PC-9 (cell line): ENCODE results near the gene GRK7. TPM values are rescaled to one million over a fixed set of nuclear protein-coding genes. Genes with fewer than 3 reads are reported as not detected.

ENCODE experiments used
- BruUV-seq: library from RNA; stranded (reverse); fragments of 400-500 nt; replicated peaks from 2 replicates; lab custom pipeline; 2021; lab: Mats Ljungman, UMichigan
- CTCF ChIA-PET: fragments of 300-600 bp; sonication (Branson Sonifier 250); formaldehyde crosslinking; loops from one replicate; lab custom pipeline; 2022; ENCODE audit warnings: antibody characterized with exemption; lab: Charles Lee
- POLR2A ChIA-PET: fragments of 300-600 bp; sonication (Branson Sonifier 250); formaldehyde crosslinking; loops from one replicate; lab custom pipeline; 2022; ENCODE audit warnings: antibody characterized with exemption; ENCODE audit not compliant: unreplicated experiment; lab: Charles Lee
- DNase-seq, 2 experiments: peaks; one replicate each; pipeline versions ENCODE4 v3.0.0 to v3.0.0-alpha.2; 2015 to 2022; ENCODE audit warnings: mixed read lengths in 1 of 2
- H2AFZ ChIP-seq: fragments of 200-600 bp; sonication (generic); 2 replicates; pipeline ENCODE4 v1.8.1; 2017; ENCODE audit warnings: antibody characterized with exemption
- H3F3A ChIP-seq: fragments of 200-600 bp; sonication (generic); 2 replicates; pipeline ENCODE4 v1.8.1; 2017; ENCODE audit warnings: antibody characterized with exemption, mild to moderate bottlenecking, low read depth; ENCODE audit not compliant: insufficient read depth
- H3K27ac ChIP-seq: fragments of 200-600 bp; sonication (generic); 2 replicates; pipeline ENCODE4 v1.6.1; 2016; ENCODE audit warnings: mixed run types
- H3K27me3 ChIP-seq: fragments of 200-600 bp; sonication (generic); 2 replicates; pipeline ENCODE4 v1.6.1; 2016; ENCODE audit warnings: low read depth, mixed run types; ENCODE audit not compliant: insufficient read depth
- H3K36me3 ChIP-seq: fragments of 200-600 bp; sonication (generic); 2 replicates; pipeline ENCODE4 v1.6.1; 2016; ENCODE audit warnings: low read depth, mixed run types
- H3K4me1 ChIP-seq: fragments of 200-600 bp; sonication (generic); replicated peaks from 2 replicates; pipeline ENCODE4 v1.6.1; 2016; ENCODE audit warnings: mixed run types; ENCODE audit not compliant: insufficient read depth
- H3K4me2 ChIP-seq: fragments of 200-600 bp; sonication (generic); 2 replicates; pipeline ENCODE4 v1.6.1; 2017; ENCODE audit warnings: mixed run types
- H3K4me3 ChIP-seq: fragments of 200-600 bp; sonication (generic); 2 replicates; pipeline ENCODE4 v1.6.1; 2016; ENCODE audit warnings: mixed run types
- H3K79me2 ChIP-seq: fragments of 200-600 bp; sonication (generic); 2 replicates; pipeline ENCODE4 v1.6.1; 2017; ENCODE audit warnings: low read depth, mixed run types
- H3K9me2 ChIP-seq: fragments of 200-600 bp; sonication (generic); 2 replicates; pipeline ENCODE4 v1.8.1; 2017; ENCODE audit warnings: mild to moderate bottlenecking; ENCODE audit not compliant: insufficient read depth
- H3K9me3 ChIP-seq: fragments of 200-600 bp; sonication (generic); 2 replicates; pipeline ENCODE4 v1.8.1; 2016; ENCODE audit warnings: low read depth; ENCODE audit not compliant: insufficient read depth
- H4K20me1 ChIP-seq: fragments of 200-600 bp; sonication (generic); 2 replicates; pipeline ENCODE4 v1.8.1; 2017; ENCODE audit not compliant: insufficient read depth
- CTCF ChIP-seq: fragments of 200-600 bp; sonication (generic); conservative IDR thresholded peaks from 2 replicates; pipeline ENCODE4 v1.6.1; 2017; ENCODE audit warnings: mixed run types, antibody characterized with exemption, mild to moderate bottlenecking, moderate library complexity
- EZH2 ChIP-seq: fragments of 200-600 bp; sonication (generic); IDR thresholded peaks from 2 replicates; pipeline ENCODE4 v1.8.0; 2017; ENCODE audit warnings: antibody characterized with exemption, low read depth
- intact Hi-C: fragments of 100-400 bp; cut with micrococcal nuclease; formaldehyde crosslinking; loops from one replicate; pipeline ENCODE4 v1.10.0; 2022; ENCODE audit not compliant: unreplicated experiment
- total RNA-seq: library from RNA; stranded (reverse); gene quantifications from 2 replicates; pipeline ENCODE4 v1.2.3, GENCODE V29; 2021

GRK7 gene
- total RNA-seq, 1 experiment from 2014 or later: not detected

GRCh38 chr3:141764986-141765385, 1.8 kb downstream of the GRK7 start:
- Histone ChIP-seq H3K9me3 (no peaks in the 10 kb centered on the region), H3F3A (no peaks in the 10 kb centered on the region), H3K36me3 (no peaks in the 10 kb centered on the region), H3K4me2 (no peak overlapping the region), H3K9me2 (no peaks in the 10 kb centered on the region), H3K4me3 (no peak overlapping the region), H3K79me2 (no peaks in the 10 kb centered on the region), H4K20me1 (no peaks in the 10 kb centered on the region), H3K27me3 (no peaks in the 10 kb centered on the region), H2AFZ (no peak overlapping the region), H3K4me1 (no peaks in the 10 kb centered on the region), H3K27ac (no peak overlapping the region)
- ChIA-PET POLR2A (no interaction called here), CTCF (interaction anchor here (0.5 kb wide), 2 partner anchors 50 to 958 kb away, joined by 4 to 6 read pairs; no protein-coding TSS in a partner anchor)
- TF ChIP-seq EZH2 (no peak), CTCF (no peak)
- DNase-seq: no peak
- no TSS peak for BruUV-seq
- intact Hi-C loops: no loop called here

GRCh38 chr3:141767066-141767465, 3.9 kb downstream of the GRK7 start:
- CTCF ChIA-PET: no interaction called here
- POLR2A ChIA-PET: no interaction called here
- no peaks in the 10 kb centered on the region for H3K4me1 ChIP-seq
- H2AFZ ChIP-seq: no peak overlapping the region
- TF ChIP-seq CTCF (no peak), EZH2 (no peak)
- no peak for DNase-seq
- no peak overlapping the region for H3K4me3 ChIP-seq
- no peaks in the 10 kb centered on the region for H3F3A ChIP-seq
- H4K20me1 ChIP-seq: no peaks in the 10 kb centered on the region
- no peaks in the 10 kb centered on the region for H3K27me3 ChIP-seq
- no peak overlapping the region for H3K4me2 ChIP-seq
- intact Hi-C loops: no loop called here
- no peaks in the 10 kb centered on the region for H3K36me3 ChIP-seq
- BruUV-seq: no TSS peak
- H3K79me2 ChIP-seq: no peaks in the 10 kb centered on the region
- no peaks in the 10 kb centered on the region for H3K9me3 ChIP-seq
- no peak overlapping the region for H3K27ac ChIP-seq
- no peaks in the 10 kb centered on the region for H3K9me2 ChIP-seq

- POLR2A ChIA-PET: no interaction called here
- BruUV-seq: no TSS peak
These were observed 6.2 kb downstream of the GRK7 start for GRCh38 chr3:141769221-141769894.

More at GRCh38 chr3:141769221-141769894, 6.2 kb downstream of the GRK7 start:
- H3K4me1 ChIP-seq: no peaks in the 10 kb centered on the region
- CTCF ChIA-PET: no interaction called here
- no peaks in the 10 kb centered on the region for H3K9me3 ChIP-seq
- no peak for DNase-seq
- H3K4me3 ChIP-seq: no peak overlapping the region
- no peak overlapping the region for H3K4me2 ChIP-seq
- H3K9me2 ChIP-seq: no peaks in the 10 kb centered on the region
- H4K20me1 ChIP-seq: no peaks in the 10 kb centered on the region
- H3K27me3 ChIP-seq: no peaks in the 10 kb centered on the region
- H3K27ac ChIP-seq: no peak overlapping the region
- no peak overlapping the region for H2AFZ ChIP-seq
- no peaks in the 10 kb centered on the region for H3K79me2 ChIP-seq
- intact Hi-C loops: no loop called here
- no peaks in the 10 kb centered on the region for H3F3A ChIP-seq
- no peak for TF ChIP-seq EZH2
- no peak for TF ChIP-seq CTCF
- no peaks in the 10 kb centered on the region for H3K36me3 ChIP-seq
